ENCODE results near the gene ST6GALNAC3.
"Not testable (repeated sequence)": the region's sequence is repeated elsewhere in the genome, so short reads cannot be mapped to it uniquely, and the experiment has no call there.

GRCh38 chr1:76112321-76112720, 37.8 kb downstream of the ST6GALNAC3 start:
- TF ChIP-seq, protein P1, sequence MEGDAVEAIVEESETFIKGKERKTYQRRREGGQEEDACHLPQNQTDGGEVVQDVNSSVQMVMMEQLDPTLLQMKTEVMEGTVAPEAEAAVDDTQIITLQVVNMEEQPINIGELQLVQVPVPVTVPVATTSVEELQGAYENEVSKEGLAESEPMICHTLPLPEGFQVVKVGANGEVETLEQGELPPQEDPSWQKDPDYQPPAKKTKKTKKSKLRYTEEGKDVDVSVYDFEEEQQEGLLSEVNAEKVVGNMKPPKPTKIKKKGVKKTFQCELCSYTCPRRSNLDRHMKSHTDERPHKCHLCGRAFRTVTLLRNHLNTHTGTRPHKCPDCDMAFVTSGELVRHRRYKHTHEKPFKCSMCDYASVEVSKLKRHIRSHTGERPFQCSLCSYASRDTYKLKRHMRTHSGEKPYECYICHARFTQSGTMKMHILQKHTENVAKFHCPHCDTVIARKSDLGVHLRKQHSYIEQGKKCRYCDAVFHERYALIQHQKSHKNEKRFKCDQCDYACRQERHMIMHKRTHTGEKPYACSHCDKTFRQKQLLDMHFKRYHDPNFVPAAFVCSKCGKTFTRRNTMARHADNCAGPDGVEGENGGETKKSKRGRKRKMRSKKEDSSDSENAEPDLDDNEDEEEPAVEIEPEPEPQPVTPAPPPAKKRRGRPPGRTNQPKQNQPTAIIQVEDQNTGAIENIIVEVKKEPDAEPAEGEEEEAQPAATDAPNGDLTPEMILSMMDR (optimal IDR thresholded peaks at IDR 0.05 in 1 of 3, IDR thresholded peaks at IDR 0.05 in 1 of 3, conservative IDR thresholded peaks at IDR 0.05 in 1 of 3; ENCODE audit: extremely low read depth in 1 of 3, insufficient read depth in 2 of 3, low read length in 3 of 3), result not testable (repeated sequence)
- TF ChIP-seq EZH2 (IDR thresholded peaks at IDR 0.05; ENCODE audit: low read length), result not testable (repeated sequence)

Data from keratinocyte (primary cell).